Measurements from ENCODE around the gene CDH1. TPM values are rescaled to one million over a fixed set of nuclear protein-coding genes. Genes with fewer than 3 reads are reported as not detected.
A peak's percentile ranks its signal among the peaks of the same experiment; 100 is the strongest.

Gene CDH1
- total RNA-seq, 4 donors from 2014 or later = 156 to 243 (median 188) TPM

DNA sequence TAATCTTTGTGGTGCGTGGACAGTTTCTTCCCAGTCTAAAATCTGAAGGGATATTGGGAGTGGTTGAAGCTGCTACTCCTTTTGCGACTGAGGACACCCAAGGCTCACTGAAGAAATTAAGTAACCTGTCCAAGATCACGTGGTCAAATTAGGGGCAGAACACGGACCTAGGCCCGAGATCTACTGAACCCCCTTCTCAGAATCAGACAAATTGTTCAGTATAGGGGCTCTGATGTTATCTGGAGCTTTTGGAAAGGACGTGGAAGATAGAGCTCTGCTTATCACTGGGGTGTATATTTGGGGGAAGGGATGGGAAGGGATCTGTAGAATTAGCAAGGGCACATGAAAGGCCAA, 107.1 kb downstream of the CDH1 start:
- 3 to 4% methylated on average over 6 of the region's 6 CpGs for WGBS, 2 donors
- peak in 1 of 2 donors; percentile 45 for DNase-seq (ENCODE audit: low spot score in 2 of 2)
- peak overlapping the region; percentile 90 for H3K4me3 ChIP-seq (ENCODE audit: low read depth, poor library complexity, severe bottlenecking)
- TF ChIP-seq POLR2A (IDR thresholded peaks at IDR 0.05) = no peak
- TF ChIP-seq, protein P1, sequence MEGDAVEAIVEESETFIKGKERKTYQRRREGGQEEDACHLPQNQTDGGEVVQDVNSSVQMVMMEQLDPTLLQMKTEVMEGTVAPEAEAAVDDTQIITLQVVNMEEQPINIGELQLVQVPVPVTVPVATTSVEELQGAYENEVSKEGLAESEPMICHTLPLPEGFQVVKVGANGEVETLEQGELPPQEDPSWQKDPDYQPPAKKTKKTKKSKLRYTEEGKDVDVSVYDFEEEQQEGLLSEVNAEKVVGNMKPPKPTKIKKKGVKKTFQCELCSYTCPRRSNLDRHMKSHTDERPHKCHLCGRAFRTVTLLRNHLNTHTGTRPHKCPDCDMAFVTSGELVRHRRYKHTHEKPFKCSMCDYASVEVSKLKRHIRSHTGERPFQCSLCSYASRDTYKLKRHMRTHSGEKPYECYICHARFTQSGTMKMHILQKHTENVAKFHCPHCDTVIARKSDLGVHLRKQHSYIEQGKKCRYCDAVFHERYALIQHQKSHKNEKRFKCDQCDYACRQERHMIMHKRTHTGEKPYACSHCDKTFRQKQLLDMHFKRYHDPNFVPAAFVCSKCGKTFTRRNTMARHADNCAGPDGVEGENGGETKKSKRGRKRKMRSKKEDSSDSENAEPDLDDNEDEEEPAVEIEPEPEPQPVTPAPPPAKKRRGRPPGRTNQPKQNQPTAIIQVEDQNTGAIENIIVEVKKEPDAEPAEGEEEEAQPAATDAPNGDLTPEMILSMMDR (IDR thresholded peaks at IDR 0.05) = no peak
- intact Hi-C loops (cut with DNase I; ENCODE audit: low total_unique reads) = loop anchor here (10.0 kb wide), 1 partner anchor 281 kb away; no protein-coding TSS in a partner anchor

DNA sequence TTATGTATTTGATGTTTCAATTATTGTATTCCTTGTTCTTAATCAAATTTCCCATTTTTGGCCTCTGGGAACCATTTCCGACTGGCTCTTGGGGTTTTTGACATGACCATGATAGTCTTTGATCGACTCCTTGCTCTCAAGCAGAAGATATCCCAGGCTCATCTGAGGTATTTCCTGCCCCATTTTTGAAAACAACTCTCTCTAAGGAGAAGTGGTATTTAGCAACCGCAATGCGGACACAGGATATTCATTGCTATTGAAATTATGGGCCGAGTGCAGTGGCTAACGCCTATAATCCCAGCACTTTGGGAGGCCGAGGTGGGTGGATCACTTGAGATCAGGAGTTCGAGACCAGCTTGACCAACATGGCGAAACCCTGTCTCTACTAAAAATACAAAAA, 111.7 kb downstream of the CDH1 start:
- no peak for TF ChIP-seq POLR2A (IDR thresholded peaks at IDR 0.05)
- TF ChIP-seq, protein P1 (IDR thresholded peaks at IDR 0.05) = no peak
- peak in 1 of 2 donors; percentile 42 for DNase-seq (ENCODE audit: low spot score in 2 of 2)
- WGBS, 2 donors = 86 to 89% methylated on average over 9 of the region's 9 CpGs
- intact Hi-C loops (cut with DNase I; ENCODE audit: low total_unique reads) = loop anchor here (10.0 kb wide), 1 partner anchor 276 kb away; no protein-coding TSS in a partner anchor
- no peak overlapping the region for H3K4me3 ChIP-seq (ENCODE audit: low read depth, poor library complexity, severe bottlenecking)

DNA sequence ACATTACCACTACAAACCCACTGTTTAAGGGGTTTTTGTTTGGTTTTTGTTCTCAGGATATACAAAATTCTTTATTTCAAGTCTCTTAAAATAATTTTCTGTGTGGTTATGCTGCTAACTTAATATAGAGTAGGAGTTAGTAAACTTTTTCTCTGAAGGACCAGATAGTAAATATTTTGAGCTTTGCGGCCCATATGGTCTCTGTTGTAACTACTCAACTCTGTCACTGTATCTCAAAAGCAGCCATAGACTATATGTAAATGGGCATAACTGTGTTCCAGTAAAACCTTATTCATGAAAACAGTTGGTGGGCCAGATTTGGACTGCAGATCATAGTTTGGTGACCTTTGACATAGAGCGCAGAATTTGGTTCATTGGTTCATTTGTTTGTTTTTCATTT, 113.4 kb downstream of the CDH1 start:
- WGBS, 2 donors = 91 to 97% methylated on average over 2 of the region's 2 CpGs
- TF ChIP-seq, protein P1 (IDR thresholded peaks at IDR 0.05) = no peak
- no peak for TF ChIP-seq POLR2A (IDR thresholded peaks at IDR 0.05)
- no peak for DNase-seq (ENCODE audit: low spot score in 2 of 2)
- H3K4me3 ChIP-seq (ENCODE audit: low read depth, poor library complexity, severe bottlenecking) = no peak overlapping the region
- intact Hi-C loops (cut with DNase I; ENCODE audit: low total_unique reads) = no loop called here

DNA sequence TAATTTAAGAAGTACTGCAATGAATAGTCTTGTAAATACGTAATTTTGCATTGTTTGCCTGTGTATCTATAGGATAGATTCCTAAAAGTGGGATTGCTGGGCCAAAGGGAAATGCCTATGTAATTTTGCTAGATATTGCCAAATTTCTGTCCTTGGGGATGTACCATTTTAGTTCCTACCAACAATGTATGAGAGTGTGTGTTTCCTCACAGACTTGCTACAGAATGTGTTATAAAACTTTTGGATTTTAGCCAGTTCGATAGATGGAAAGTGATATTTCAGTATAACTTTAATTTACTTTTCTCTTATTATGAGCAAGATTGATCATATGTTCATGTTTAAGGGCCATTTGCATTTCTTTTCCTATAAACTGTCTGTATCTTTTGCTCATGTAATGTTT, 114.5 kb downstream of the CDH1 start:
- DNase-seq (ENCODE audit: low spot score in 2 of 2) = no peak
- no peak overlapping the region for H3K4me3 ChIP-seq (ENCODE audit: low read depth, poor library complexity, severe bottlenecking)
- TF ChIP-seq, protein P1 (IDR thresholded peaks at IDR 0.05) = no peak
- no peak for TF ChIP-seq POLR2A (IDR thresholded peaks at IDR 0.05)
- intact Hi-C loops (cut with DNase I; ENCODE audit: low total_unique reads) = no loop called here
- WGBS, 2 donors = 84% methylated on average over 2 of the region's 2 CpGs

DNA sequence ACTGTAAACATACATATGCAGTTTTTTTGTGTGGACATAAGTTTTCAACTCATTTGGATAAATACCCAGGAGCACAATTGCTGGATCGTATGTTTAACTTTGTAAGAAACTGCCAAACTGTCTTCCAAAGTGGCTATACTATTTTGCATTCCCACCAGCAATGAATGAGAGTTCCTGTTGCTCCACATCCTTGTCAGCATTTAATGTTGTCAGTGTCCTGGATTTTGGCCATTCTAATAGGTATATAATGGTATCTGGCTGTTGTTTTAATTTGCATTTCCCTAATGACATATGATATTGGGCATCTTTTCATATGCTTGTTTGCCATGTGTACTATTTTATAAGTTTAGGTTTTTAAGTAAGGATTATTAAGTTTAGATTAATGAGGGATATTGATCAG, 120.4 kb downstream of the CDH1 start:
- intact Hi-C loops (cut with DNase I; ENCODE audit: low total_unique reads) = no loop called here
- no peak overlapping the region for H3K4me3 ChIP-seq (ENCODE audit: low read depth, poor library complexity, severe bottlenecking)
- WGBS, 2 donors = 91 to 97% methylated on average over 1 of the region's 1 CpG
- no peak for DNase-seq (ENCODE audit: low spot score in 2 of 2)
- TF ChIP-seq POLR2A (IDR thresholded peaks at IDR 0.05) = no peak
- TF ChIP-seq, protein P1 (IDR thresholded peaks at IDR 0.05) = no peak

DNA sequence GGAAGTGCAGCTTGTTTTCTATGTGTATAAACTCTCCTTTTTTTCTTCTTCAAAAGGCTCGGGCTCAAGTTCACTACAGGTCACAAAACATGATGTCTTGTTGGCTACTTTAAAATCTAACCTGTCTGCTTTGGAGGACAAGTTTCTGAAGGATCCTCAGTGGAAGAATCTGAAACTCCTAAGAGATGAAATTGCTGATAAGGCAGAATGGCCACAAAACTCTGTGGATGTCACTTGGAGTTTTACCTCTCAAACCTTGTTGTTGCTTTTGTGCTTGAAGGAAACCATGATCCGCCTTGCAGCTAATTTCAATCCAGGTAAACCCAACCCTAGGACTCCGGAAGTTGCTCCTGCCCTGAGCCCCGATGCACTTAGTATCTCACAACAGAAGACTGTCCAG, 122.7 kb downstream of the CDH1 start:
- DNase-seq (ENCODE audit: low spot score in 2 of 2) = peak in 1 of 2 donors; percentile 21
- 96 to 99% methylated on average over 4 of the region's 4 CpGs for WGBS, 2 donors
- no peak for TF ChIP-seq POLR2A (IDR thresholded peaks at IDR 0.05)
- TF ChIP-seq, protein P1 (IDR thresholded peaks at IDR 0.05) = no peak
- intact Hi-C loops (cut with DNase I; ENCODE audit: low total_unique reads) = no loop called here
- no peak overlapping the region for H3K4me3 ChIP-seq (ENCODE audit: low read depth, poor library complexity, severe bottlenecking)
